GM18951 (cell line): ENCODE results near the gene UBB.

Source experiments
- POLR2A ChIP-seq: IDR thresholded peaks from 4 replicates; pipeline ENCODE4 v1.6.1; 2011; ENCODE audit warnings: mild to moderate bottlenecking; ENCODE audit not compliant: insufficient read length, insufficient read depth; ENCODE audit errors: extremely low read depth
- in situ Hi-C: fragments of 300-500 bp; cut with MboI; formaldehyde crosslinking; loops from one replicate; pipeline ENCODE4 v1.12.0; 2022; ENCODE audit warnings: low sequenced_read_pairs, mixed read lengths, inconsistent platforms; ENCODE audit not compliant: unreplicated experiment

UBB gene

GRCh38 chr17:16428098-16428882 is 47.4 kb downstream of the UBB start:
- TF ChIP-seq POLR2A, result no peak
- in situ Hi-C loops, result no loop called here

GRCh38 chr17:16429083-16429482 is 48.2 kb downstream of the UBB start:
- in situ Hi-C loops, result no loop called here
- no peak for TF ChIP-seq POLR2A

DNA sequence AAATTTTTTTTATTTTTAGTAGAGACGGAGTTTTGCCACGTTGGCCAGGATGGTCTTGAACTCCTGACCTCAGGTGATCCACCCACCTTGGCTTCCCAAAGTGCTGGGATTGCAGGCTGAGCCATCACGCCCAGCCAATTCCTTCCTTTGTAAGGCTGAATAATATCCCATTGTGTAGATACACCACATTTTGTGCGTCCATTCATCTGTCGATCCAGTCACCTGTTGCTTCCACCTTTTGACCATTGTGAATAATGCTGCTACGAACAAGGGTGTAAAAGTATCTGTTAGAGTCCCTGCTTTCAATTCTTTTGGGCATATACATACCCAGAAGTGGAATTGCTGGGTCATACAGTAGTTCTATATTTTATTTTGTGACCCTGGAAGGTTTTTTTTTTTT is 49.8 kb downstream of the UBB start:
- TF ChIP-seq POLR2A, result no peak
- in situ Hi-C loops, result loop anchor here (10.0 kb wide), 1 partner anchor 46 kb away; the partner anchor contains the start of gene UBB

- in situ Hi-C loops, result loop anchor here (10.0 kb wide), 1 partner anchor 47 kb away; the partner anchor contains the start of gene UBB
- TF ChIP-seq POLR2A, result no peak
These were observed 51.1 kb downstream of the UBB start for GRCh38 chr17:16432017-16432416.
